Mesothelial cell of epicardium (in vitro differentiated cells): ENCODE measurements around the gene LASP1NB.

Source experiments
- DNase-seq, 2 experiments: peaks; one replicate each; pipeline ENCODE4 v3.0.0; 2021; ENCODE audit warnings: low spot score in 2 of 2; ENCODE audit not compliant: unreplicated experiment in 2 of 2
- H3K27ac Mint-ChIP-seq: 2 replicates; pipeline ENCODE4 v1.8.0; 2021; ENCODE audit warnings: mixed read lengths
- H3K27me3 Mint-ChIP-seq: 2 replicates; pipeline ENCODE4 v1.8.0; 2021; ENCODE audit warnings: low read depth, mixed read lengths
- H3K36me3 Mint-ChIP-seq: 2 replicates; pipeline ENCODE4 v1.8.0; 2021; ENCODE audit warnings: mixed read lengths
- H3K4me1 Mint-ChIP-seq: 2 replicates; pipeline ENCODE4 v1.8.0; 2021; ENCODE audit warnings: mixed read lengths
- H3K4me3 Mint-ChIP-seq: 2 replicates; pipeline ENCODE4 v1.8.0; 2021; ENCODE audit warnings: mild to moderate bottlenecking, moderate library complexity, mixed read lengths
- H3K9me3 Mint-ChIP-seq: 2 replicates; pipeline ENCODE4 v1.8.0; 2021; ENCODE audit warnings: mixed read lengths
- CTCF ChIP-seq: fragments of 200-600 bp; sonication (generic); IDR thresholded peaks from one replicate; pipeline ENCODE4 v1.5.0; 2021; ENCODE audit warnings: antibody characterized with exemption; ENCODE audit not compliant: unreplicated experiment

Gene LASP1NB

GRCh38 chr17:38958326-38958725, 32.9 kb downstream of the LASP1NB start:
- no peak overlapping the region for H3K4me3 Mint-ChIP-seq
- TF ChIP-seq CTCF, result no peak
- H3K27ac Mint-ChIP-seq, result peak overlapping the region; percentile 98
- no peaks in the 10 kb centered on the region for H3K36me3 Mint-ChIP-seq
- H3K27me3 Mint-ChIP-seq, result no peaks in the 10 kb centered on the region
- no peaks in the 10 kb centered on the region for H3K9me3 Mint-ChIP-seq
- peaks cover 29% of the 10 kb centered on the region for H3K4me1 Mint-ChIP-seq
- no peak for DNase-seq

GRCh38 chr17:38958756-38959155, 33.3 kb downstream of the LASP1NB start:
- Mint-ChIP-seq H3K27ac (peak overlapping the region; percentile 95), H3K9me3 (no peaks in the 10 kb centered on the region), H3K36me3 (no peaks in the 10 kb centered on the region), H3K27me3 (no peaks in the 10 kb centered on the region), H3K4me3 (no peak overlapping the region), H3K4me1 (peaks cover 29% of the 10 kb centered on the region)
- no peak for TF ChIP-seq CTCF
- DNase-seq, result no peak

GRCh38 chr17:38959508-38959907, 34.1 kb downstream of the LASP1NB start:
- peak overlapping the region; percentile 95 for H3K27ac Mint-ChIP-seq
- H3K27me3 Mint-ChIP-seq, result no peaks in the 10 kb centered on the region
- no peak for TF ChIP-seq CTCF
- H3K4me3 Mint-ChIP-seq, result no peak overlapping the region
- H3K36me3 Mint-ChIP-seq, result no peaks in the 10 kb centered on the region
- H3K9me3 Mint-ChIP-seq, result no peaks in the 10 kb centered on the region
- peaks cover 29% of the 10 kb centered on the region for H3K4me1 Mint-ChIP-seq
- DNase-seq, result no peak

- Mint-ChIP-seq H3K4me1 (peaks cover 29% of the 10 kb centered on the region), H3K27me3 (no peaks in the 10 kb centered on the region), H3K27ac (no peak overlapping the region), H3K9me3 (no peaks in the 10 kb centered on the region), H3K36me3 (no peaks in the 10 kb centered on the region), H3K4me3 (no peak overlapping the region)
- no peak for DNase-seq
- TF ChIP-seq CTCF, result no peak
These were observed 35.0 kb downstream of the LASP1NB start for GRCh38 chr17:38960402-38960801.

- no peak for DNase-seq
- Mint-ChIP-seq H3K36me3 (no peaks in the 10 kb centered on the region), H3K4me3 (no peak overlapping the region), H3K27ac (peak overlapping the region; percentile 60), H3K9me3 (no peaks in the 10 kb centered on the region), H3K27me3 (no peaks in the 10 kb centered on the region), H3K4me1 (peaks cover 29% of the 10 kb centered on the region)
- no peak for TF ChIP-seq CTCF
These were observed 36.0 kb downstream of the LASP1NB start for GRCh38 chr17:38961413-38961812.

- no peak for TF ChIP-seq CTCF
- H3K36me3 Mint-ChIP-seq, result no peaks in the 10 kb centered on the region
- peak within 1 kb of the TSS; percentile 89 for H3K27ac Mint-ChIP-seq
- H3K9me3 Mint-ChIP-seq, result no peaks in the 10 kb centered on the region
- no peaks in the 10 kb centered on the region for H3K27me3 Mint-ChIP-seq
- peak; percentile 70 to 74 for DNase-seq
- peaks cover 16% of the 10 kb centered on the region for H3K4me1 Mint-ChIP-seq
- H3K4me3 Mint-ChIP-seq, result peak within 1 kb of the TSS; percentile 59
These were observed 41.9 kb downstream of the LASP1NB start, which contains the start of gene FBXO47 for GRCh38 chr17:38967290-38967738. FBXO47 (minus strand) TSS chr17:38967403; CDS start chr17:38963025, 4,378 bp downstream.
